ENCODE results near the gene SORT1. TPM values are rescaled to one million over a fixed set of nuclear protein-coding genes. Genes with fewer than 3 reads are reported as not detected.
"Not testable (repeated sequence)": the region's sequence is repeated elsewhere in the genome, so short reads cannot be mapped to it uniquely, and the experiment has no call there.

SORT1 gene
- total RNA-seq, 1 donor from 2014 or later: 0.20 TPM

DNA sequence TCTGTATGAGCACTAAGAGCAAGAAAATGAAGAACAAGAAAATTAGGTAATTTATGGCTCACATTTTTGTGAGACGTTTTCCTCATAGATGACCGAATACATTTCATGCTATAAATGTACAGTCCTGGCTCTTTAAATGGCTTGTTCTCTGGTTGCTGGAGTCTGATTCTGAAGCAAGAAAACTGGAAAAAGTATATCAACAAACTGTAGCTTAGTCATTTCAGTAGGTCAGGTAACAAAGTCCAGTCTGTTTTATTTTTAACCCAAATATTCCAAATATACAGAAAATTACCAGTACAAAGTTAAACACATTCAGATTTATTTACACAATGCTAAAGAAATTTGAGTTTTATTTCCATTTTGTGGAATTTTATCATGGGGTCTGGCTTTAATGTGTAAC, 88.4 kb downstream of the SORT1 start:
- no peak overlapping the region for H3K27ac Mint-ChIP-seq
- ATAC-seq (ENCODE audit: low read depth) (no peak), DNase-seq (no peak)
- H3K36me3 Mint-ChIP-seq (ENCODE audit: low read depth): no peaks in the 10 kb centered on the region
- TF ChIP-seq, protein P1, sequence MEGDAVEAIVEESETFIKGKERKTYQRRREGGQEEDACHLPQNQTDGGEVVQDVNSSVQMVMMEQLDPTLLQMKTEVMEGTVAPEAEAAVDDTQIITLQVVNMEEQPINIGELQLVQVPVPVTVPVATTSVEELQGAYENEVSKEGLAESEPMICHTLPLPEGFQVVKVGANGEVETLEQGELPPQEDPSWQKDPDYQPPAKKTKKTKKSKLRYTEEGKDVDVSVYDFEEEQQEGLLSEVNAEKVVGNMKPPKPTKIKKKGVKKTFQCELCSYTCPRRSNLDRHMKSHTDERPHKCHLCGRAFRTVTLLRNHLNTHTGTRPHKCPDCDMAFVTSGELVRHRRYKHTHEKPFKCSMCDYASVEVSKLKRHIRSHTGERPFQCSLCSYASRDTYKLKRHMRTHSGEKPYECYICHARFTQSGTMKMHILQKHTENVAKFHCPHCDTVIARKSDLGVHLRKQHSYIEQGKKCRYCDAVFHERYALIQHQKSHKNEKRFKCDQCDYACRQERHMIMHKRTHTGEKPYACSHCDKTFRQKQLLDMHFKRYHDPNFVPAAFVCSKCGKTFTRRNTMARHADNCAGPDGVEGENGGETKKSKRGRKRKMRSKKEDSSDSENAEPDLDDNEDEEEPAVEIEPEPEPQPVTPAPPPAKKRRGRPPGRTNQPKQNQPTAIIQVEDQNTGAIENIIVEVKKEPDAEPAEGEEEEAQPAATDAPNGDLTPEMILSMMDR (IDR thresholded peaks at IDR 0.05): no peak
- peaks cover 5% of the 10 kb centered on the region for H3K27me3 Mint-ChIP-seq
- ChIA-PET CTCF (no interaction called here), POLR2A (interaction anchor here (0.6 kb wide), 1 partner anchor 97 kb away, joined by 5 read pairs; no protein-coding TSS in a partner anchor)
- no peaks in the 10 kb centered on the region for H3K9me3 Mint-ChIP-seq
- H3K4me3 Mint-ChIP-seq: no peak overlapping the region
- H3K4me1 Mint-ChIP-seq: peaks cover 19% of the 10 kb centered on the region
- intact Hi-C loops (cut with micrococcal nuclease): no loop called here

DNA sequence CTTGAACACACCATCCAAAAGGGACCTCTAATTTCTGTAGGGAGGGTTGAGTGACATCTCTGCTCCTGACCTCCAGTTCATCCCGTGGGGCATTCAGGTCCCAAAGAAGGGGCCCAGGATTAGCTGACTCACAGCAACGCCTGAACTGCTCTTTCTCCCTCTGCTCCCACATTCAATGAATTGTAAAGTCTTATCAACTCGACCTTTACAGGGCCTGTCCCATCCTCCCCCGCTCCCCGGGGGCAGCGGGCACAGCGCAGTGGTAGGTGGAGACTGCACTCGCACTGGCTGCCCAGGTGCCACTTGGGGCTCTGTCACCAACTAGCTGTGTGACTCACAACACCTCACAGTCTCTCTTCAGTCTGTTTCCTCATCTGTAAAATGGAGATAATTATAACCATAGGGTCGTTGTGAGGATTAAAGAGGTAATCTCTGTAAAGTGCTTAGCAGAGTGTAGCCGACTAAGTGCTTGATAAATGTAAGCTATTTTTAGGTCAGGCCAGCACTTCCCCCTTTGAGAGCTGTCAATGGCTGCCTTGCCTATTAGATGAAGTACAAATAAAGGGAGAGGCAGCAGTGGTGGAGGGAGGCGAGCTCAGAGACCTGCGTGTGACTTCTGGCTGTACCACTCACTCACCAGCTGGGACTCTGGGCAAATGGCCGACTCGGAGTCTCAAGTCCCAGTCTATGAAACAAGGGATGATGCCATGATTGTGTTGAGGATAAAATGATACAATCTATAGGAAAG, 90.3 kb downstream of the SORT1 start:
- POLR2A ChIA-PET: interaction anchor here (0.6 to 1.0 kb wide), 4 partner anchors 25 to 232 kb away, joined by 3 to 5 read pairs (median 3); partner anchors contain the start of genes PSMA5, PSRC1 and TAF13
- Mint-ChIP-seq H3K4me1 (peaks cover 19% of the 10 kb centered on the region), H3K4me3 (peak overlapping the region; percentile 60), H3K9me3 (no peaks in the 10 kb centered on the region), H3K27ac (peak overlapping the region; percentile 80), H3K36me3 (ENCODE audit: low read depth) (no peaks in the 10 kb centered on the region), H3K27me3 (peaks cover 5% of the 10 kb centered on the region)
- ATAC-seq (ENCODE audit: low read depth) (peak; percentile 98), DNase-seq (peak; percentile 41)
- intact Hi-C loops (cut with micrococcal nuclease): loop anchor here (1.0 kb wide), 1 partner anchor 24 kb away; the partner anchor contains the start of gene PSRC1
- CTCF ChIA-PET: interaction anchor here (0.6 to 1.7 kb wide), 4 partner anchors 9 to 91 kb away, joined by 3 to 12 read pairs (median 8); partner anchors contain the start of genes PSRC1 and SORT1
- TF ChIP-seq, protein P1 (IDR thresholded peaks at IDR 0.05): no peak

DNA sequence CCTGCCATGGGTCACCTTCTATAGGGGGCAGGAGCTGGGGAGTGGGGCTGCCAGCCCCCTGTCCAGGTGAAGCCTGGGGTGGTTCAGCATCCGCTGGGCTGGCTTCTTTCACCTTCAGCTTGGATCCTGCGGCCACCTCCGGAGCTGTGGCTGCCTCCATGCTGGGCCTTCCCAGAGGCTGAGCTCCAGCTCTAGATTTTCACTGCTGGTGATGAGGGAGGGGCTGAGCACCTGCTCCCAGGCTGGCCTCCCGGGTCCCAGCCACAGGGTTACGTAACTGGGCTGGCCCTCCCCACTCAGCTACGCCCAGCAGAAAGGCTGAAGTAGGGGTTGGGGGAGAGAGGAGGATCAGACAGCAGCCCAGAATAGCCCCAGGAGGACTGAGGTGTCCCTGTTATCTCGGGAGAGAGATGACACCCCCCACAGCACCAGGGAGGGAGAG, 90.9 kb downstream of the SORT1 start, which contains the start of gene MYBPHL:
Gene MYBPHL, minus strand, starts transcription at position 180 of the 442 bp plus-strand sequence. Its CDS starts 20 bp downstream, at position 160.
- DNase-seq (no peak), ATAC-seq (ENCODE audit: low read depth) (peak; percentile 3)
- Mint-ChIP-seq H3K9me3 (no peaks in the 10 kb centered on the region), H3K27me3 (peaks cover 5% of the 10 kb centered on the region), H3K36me3 (ENCODE audit: low read depth) (no peaks in the 10 kb centered on the region), H3K4me1 (peaks cover 19% of the 10 kb centered on the region), H3K27ac (peak within 1 kb of the TSS; percentile 80), H3K4me3 (peak within 1 kb of the TSS; percentile 60)
- TF ChIP-seq, protein P1 (IDR thresholded peaks at IDR 0.05): no peak
- CTCF ChIA-PET: interaction anchor here (1.5 to 1.7 kb wide), 3 partner anchors 24 to 92 kb away, joined by 4 to 12 read pairs (median 11); partner anchors contain the start of genes PSRC1 and SORT1
- POLR2A ChIA-PET: interaction anchor here (0.8 kb wide), 1 partner anchor 24 kb away, joined by 3 read pairs; the partner anchor contains the start of gene PSRC1
- intact Hi-C loops (cut with micrococcal nuclease): loop anchor here (1.0 kb wide), 1 partner anchor 24 kb away; the partner anchor contains the start of gene PSRC1

DNA sequence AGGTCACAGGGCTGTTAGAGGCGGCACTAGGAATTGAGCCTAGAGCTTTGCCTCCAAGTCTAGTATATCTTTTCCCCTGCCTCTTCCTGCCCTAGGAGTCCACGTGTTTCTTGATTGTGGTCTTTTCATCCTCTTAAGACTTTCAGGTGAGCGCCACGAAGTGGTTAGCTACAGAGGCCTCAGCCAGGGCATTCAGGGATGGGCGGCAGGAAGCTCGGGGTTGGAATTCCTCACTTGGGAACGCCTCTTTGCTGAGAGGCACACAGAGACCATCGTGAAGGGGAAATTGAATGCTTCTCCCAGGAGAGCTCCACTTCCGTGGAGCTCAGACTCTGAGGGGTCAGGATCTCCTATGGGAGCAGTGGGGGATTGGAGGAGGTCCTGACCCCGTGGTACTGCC, 91.7 kb downstream of the SORT1 start:
- peaks cover 19% of the 10 kb centered on the region for H3K4me1 Mint-ChIP-seq
- POLR2A ChIA-PET; ATAC-seq (ENCODE audit: low read depth); H3K4me3 Mint-ChIP-seq; H3K27me3 Mint-ChIP-seq; H3K9me3 Mint-ChIP-seq; H3K36me3 Mint-ChIP-seq (ENCODE audit: low read depth); intact Hi-C loops (cut with micrococcal nuclease); H3K27ac Mint-ChIP-seq; DNase-seq: not testable (repeated sequence)
- CTCF ChIA-PET: interaction anchor here (1.5 kb wide), 1 partner anchor 23 kb away, joined by 4 read pairs; the partner anchor contains the start of gene PSRC1

DNA sequence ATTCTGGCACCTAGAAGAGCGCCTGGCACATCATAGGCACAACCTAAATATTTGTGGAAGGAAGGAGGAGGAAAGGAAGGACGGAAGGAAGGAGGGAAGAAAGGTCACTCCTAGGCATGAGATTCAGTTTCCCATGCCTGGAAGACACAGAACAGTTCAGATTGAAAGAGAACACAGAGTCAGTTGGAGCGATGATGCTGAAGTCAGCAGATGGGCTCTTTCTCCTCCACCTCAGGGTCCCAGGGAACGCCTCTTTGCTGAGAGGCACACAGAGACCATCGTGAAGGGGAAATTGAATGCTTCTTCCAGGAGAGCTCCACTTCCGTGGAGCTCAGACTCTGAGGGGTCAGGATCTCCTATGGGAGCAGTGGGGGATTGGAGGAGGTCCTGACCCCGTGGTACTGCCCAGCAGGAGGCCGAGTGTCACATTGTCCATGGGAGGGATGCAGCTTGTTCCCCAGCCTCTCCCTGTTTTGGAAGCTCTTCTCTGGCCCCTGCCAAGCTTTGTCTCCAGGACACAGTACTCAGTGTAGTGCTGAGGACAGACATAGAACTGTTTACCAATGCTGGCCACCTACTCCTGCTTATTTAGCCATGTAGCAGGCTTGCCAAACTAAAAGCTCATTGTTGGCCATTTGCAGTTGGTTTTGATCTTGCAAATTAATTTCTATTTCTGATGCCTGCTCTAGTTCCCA, 93.3 kb downstream of the SORT1 start:
- H3K9me3 Mint-ChIP-seq: no peaks in the 10 kb centered on the region
- peaks cover 10% of the 10 kb centered on the region for H3K27me3 Mint-ChIP-seq
- H3K27ac Mint-ChIP-seq: no peak overlapping the region
- no peaks in the 10 kb centered on the region for H3K36me3 Mint-ChIP-seq (ENCODE audit: low read depth)
- ChIA-PET CTCF (no interaction called here), POLR2A (no interaction called here)
- TF ChIP-seq, protein P1 (IDR thresholded peaks at IDR 0.05): no peak
- no peak for DNase-seq
- peaks cover 19% of the 10 kb centered on the region for H3K4me1 Mint-ChIP-seq
- intact Hi-C loops (cut with micrococcal nuclease): no loop called here
- ATAC-seq (ENCODE audit: low read depth): no peak
- no peak overlapping the region for H3K4me3 Mint-ChIP-seq
